NCI-H146 treated with DMSO at 0.1 percent for 48 hours (cell line): Measurements from ENCODE around the gene LRRC25.
"Not testable (repeated sequence)": the region's sequence is repeated elsewhere in the genome, so short reads cannot be mapped to it uniquely, and the experiment has no call there.

Experiments used
- DNase-seq: peaks from one replicate; lab custom pipeline; 2025; ENCODE audit not compliant: unreplicated experiment; lab: John Stamatoyannopoulos, UW

The LRRC25 gene

GRCh38 chr19:18380843-18381242 lies 16.6 kb downstream of the LRRC25 start:
- no peak for DNase-seq

GRCh38 chr19:18379803-18380747 lies 17.3 kb downstream of the LRRC25 start:
- peak; percentile 55 for DNase-seq

- DNase-seq: peak; percentile 82
Observed at GRCh38 chr19:18377026-18377425, 20.4 kb downstream of the LRRC25 start.

GRCh38 chr19:18373892-18374629 lies 23.4 kb downstream of the LRRC25 start:
- peak; percentile 86 for DNase-seq

GRCh38 chr19:18373407-18373891 lies 24.0 kb downstream of the LRRC25 start:
- no peak for DNase-seq

- DNase-seq: no peak
Observed at GRCh38 chr19:18368504-18369222, 28.8 kb downstream of the LRRC25 start.

- no peak for DNase-seq
Observed at GRCh38 chr19:18366021-18366435, 31.4 kb downstream of the LRRC25 start.

GRCh38 chr19:18364826-18365528 lies 32.4 kb downstream of the LRRC25 start:
- DNase-seq: peak; percentile 74

GRCh38 chr19:18364277-18364825 lies 33.1 kb downstream of the LRRC25 start:
- DNase-seq: not testable (repeated sequence)

GRCh38 chr19:18363787-18364186 lies 33.6 kb downstream of the LRRC25 start:
- no peak for DNase-seq

GRCh38 chr19:18362934-18363542 lies 34.4 kb downstream of the LRRC25 start:
- DNase-seq: no peak

- no peak for DNase-seq
Observed at GRCh38 chr19:18361646-18362045, 35.8 kb downstream of the LRRC25 start.

GRCh38 chr19:18357041-18357440 lies 40.4 kb downstream of the LRRC25 start:
- no peak for DNase-seq

- not testable (repeated sequence) for DNase-seq
Observed at GRCh38 chr19:18354743-18355142, 42.7 kb downstream of the LRRC25 start.

GRCh38 chr19:18353378-18354005 lies 43.9 kb downstream of the LRRC25 start:
- no peak for DNase-seq

- DNase-seq: no peak
Observed at GRCh38 chr19:18351544-18351943, 45.9 kb downstream of the LRRC25 start.

GRCh38 chr19:18350490-18350889 lies 46.9 kb downstream of the LRRC25 start:
- DNase-seq: no peak

GRCh38 chr19:18349524-18350128 lies 47.8 kb downstream of the LRRC25 start:
- no peak for DNase-seq

- not testable (repeated sequence) for DNase-seq
Observed at GRCh38 chr19:18348818-18349339, 48.5 kb downstream of the LRRC25 start.
